Fibroblast of skin of scalp (primary cell): ENCODE results near the gene PRKG1.
A peak's percentile ranks its signal among the peaks of the same experiment; 100 is the strongest.
"Not testable (repeated sequence)": the region's sequence is repeated elsewhere in the genome, so short reads cannot be mapped to it uniquely, and the experiment has no call there.

ENCODE experiments used
- DNase-seq: peaks from one replicate; pipeline ENCODE4 v3.0.0-alpha.2; 2013

The PRKG1 gene

GRCh38 chr10:51171946-51172345, 97.7 kb downstream of the PRKG1 start:
- DNase-seq, result peak; percentile 32

- DNase-seq, result peak; percentile 87
Observed at GRCh38 chr10:51176976-51177695, 102.8 kb downstream of the PRKG1 start.

- no peak for DNase-seq
Observed at GRCh38 chr10:51178634-51179033, 104.3 kb downstream of the PRKG1 start.

GRCh38 chr10:51180141-51180540, 105.9 kb downstream of the PRKG1 start:
- DNase-seq, result no peak

- no peak for DNase-seq
Observed at GRCh38 chr10:51183783-51184182, 109.5 kb downstream of the PRKG1 start.

GRCh38 chr10:51186361-51186760, 112.1 kb downstream of the PRKG1 start:
- DNase-seq, result peak; percentile 12

- no peak for DNase-seq
Observed at GRCh38 chr10:51188008-51188407, 113.7 kb downstream of the PRKG1 start.

- DNase-seq, result no peak
Observed at GRCh38 chr10:51188866-51189265, 114.6 kb downstream of the PRKG1 start.

- DNase-seq, result no peak
Observed at GRCh38 chr10:51196508-51197175, 122.4 kb downstream of the PRKG1 start.

GRCh38 chr10:51198170-51198569, 123.9 kb downstream of the PRKG1 start:
- DNase-seq, result no peak

- DNase-seq, result no peak
Observed at GRCh38 chr10:51201947-51202346, 127.7 kb downstream of the PRKG1 start.

- DNase-seq, result no peak
Observed at GRCh38 chr10:51203359-51203758, 129.1 kb downstream of the PRKG1 start.

GRCh38 chr10:51204066-51204465, 129.8 kb downstream of the PRKG1 start:
- peak; percentile 32 for DNase-seq

- DNase-seq, result peak; percentile 20
Observed at GRCh38 chr10:51204701-51205100, 130.4 kb downstream of the PRKG1 start.

- no peak for DNase-seq
Observed at GRCh38 chr10:51206500-51206899, 132.2 kb downstream of the PRKG1 start.

- DNase-seq, result not testable (repeated sequence)
Observed at GRCh38 chr10:51212937-51213336, 138.7 kb downstream of the PRKG1 start.

- no peak for DNase-seq
Observed at GRCh38 chr10:51214207-51215196, 140.2 kb downstream of the PRKG1 start.

GRCh38 chr10:51215951-51216834, 141.9 kb downstream of the PRKG1 start:
- peak; percentile 59 for DNase-seq

GRCh38 chr10:51217505-51217904, 143.2 kb downstream of the PRKG1 start:
- DNase-seq, result no peak

GRCh38 chr10:51224671-51225161, 150.4 kb downstream of the PRKG1 start:
- DNase-seq, result peak; percentile 93

GRCh38 chr10:51227897-51228713, 153.8 kb downstream of the PRKG1 start:
- DNase-seq, result no peak
